HG03342 (cell line): ENCODE data around the gene MCM5.
"Not testable (repeated sequence)": the region's sequence is repeated elsewhere in the genome, so short reads cannot be mapped to it uniquely, and the experiment has no call there.

Source experiments
- ATAC-seq: cut with Tn5 transposase; IDR thresholded peaks from one replicate; pipeline ENCODE4 v1.9.1; 2021; ENCODE audit warnings: mild to moderate bottlenecking, moderate library complexity; ENCODE audit not compliant: unreplicated experiment

The MCM5 gene

DNA sequence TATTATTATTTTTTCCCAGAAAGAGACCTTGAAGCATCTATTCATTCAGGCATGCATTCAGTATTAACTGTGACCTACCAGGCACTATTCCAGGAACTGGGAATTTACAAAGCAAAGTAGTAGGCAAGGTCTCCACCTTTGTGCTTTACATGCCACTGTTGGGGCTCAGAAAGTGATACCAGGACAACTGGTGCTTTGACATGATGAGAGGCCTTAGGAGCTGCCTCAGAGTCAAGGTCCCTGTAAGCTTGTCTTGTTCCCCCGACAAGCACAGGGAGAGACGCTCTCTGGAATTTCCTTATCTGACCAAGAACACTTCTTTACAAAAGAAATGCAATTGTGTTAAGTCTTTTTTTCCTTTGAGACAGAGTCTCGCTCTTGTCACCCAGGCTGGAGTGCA, 21.3 kb upstream of the MCM5 start:
- ATAC-seq = no peak

DNA sequence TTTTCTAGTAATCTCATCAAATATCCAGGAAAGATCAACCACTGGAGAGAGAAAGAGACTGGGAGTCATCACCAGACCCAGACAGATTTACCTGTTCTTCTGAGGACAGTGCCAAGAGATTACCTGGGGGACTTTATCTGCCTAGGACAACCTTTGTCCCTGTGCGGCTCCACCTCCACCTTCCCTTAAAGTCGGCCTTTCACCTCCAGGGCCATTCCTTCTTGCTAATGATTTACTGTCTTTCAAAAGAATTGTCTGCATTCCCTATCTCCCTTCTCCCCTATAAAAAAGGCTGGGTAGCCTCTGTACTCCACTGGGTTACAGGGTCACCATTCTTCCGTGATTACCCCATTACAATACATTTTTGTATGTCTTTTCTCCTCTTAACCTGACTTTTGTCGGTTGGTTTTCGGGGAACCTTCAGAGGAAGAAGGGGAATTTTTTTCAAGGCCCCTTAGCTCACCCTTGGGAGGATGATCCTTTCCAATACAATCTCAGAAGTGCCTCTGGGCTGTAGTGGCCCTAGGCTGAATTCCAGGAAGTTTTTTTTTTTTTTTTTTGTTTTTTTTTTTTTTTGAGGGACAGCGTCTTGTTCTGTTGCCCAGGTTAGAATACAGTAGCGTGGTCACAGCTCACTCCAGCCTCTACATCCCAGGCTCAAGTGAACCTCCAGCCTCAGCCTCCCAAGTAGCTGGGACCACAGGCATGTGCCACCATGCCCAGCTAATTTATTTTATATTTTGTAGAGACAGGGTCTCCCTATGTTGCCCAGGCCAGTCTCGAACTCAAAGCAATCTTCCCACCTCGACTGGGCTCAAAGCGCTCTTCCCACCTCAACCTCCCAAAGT, 20.6 kb upstream of the MCM5 start:
- ATAC-seq = no peak

- ATAC-seq = no peak
Observed at GRCh38 chr22:35380013-35380412, 19.9 kb upstream of the MCM5 start.

- ATAC-seq = peak; percentile 50
Observed at GRCh38 chr22:35380537-35381423, 19.2 kb upstream of the MCM5 start, which contains the start of gene HMOX1. HMOX1 (plus strand) TSS chr22:35381096; CDS start chr22:35381174, 78 bp downstream.

GRCh38 chr22:35381424-35382009, 18.4 kb upstream of the MCM5 start:
- no peak for ATAC-seq

- ATAC-seq = no peak
Observed at GRCh38 chr22:35383679-35384071, 16.3 kb upstream of the MCM5 start.

DNA sequence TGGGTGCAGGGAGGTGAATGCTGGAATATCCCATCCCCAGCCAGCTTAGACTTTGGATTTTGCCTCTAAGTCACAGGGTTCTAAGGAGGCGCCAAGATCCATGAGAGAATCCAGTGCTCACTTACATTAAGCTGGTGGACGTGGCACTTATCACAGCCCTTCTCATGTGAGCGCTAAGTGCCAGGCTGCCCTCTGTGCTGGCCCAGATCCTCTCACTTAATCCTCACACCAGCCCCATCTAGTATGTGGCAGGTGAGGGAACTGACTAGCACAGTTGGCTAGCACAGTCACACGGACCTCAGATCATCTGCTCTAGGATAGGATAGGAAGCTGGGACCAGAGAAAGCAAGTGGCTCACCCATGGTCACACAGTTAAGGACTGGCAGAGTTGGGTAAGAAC, 15.4 kb upstream of the MCM5 start:
- ATAC-seq = no peak

DNA sequence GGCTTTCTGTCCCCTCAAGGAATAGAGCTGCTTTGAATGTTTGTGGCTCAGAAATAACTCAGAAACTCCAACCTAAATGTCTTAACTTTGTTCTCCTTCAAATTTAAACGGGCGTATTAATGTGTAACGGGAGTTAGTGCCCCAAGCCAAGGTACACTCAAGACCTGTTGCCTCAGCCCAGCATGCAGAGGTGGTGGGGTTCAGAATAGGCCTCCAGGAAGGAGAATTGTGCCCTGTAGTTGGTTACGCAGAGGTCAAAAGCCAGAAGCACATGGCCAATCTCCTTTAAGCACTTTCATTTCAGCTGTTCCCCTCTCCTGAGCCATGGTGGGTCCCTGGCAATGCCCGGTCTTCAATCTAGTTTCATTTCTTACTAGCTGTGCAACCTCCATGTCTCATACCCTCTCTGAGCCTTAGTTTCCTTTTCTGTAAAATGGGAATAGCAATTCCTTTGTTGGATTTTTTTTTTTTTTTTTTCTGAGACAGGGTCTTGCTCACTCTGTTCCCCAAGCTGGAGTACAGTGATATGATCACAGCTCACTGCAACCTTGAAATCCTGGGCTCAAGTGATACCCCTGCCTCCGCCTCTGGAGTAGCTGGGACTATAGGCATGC, 14.9 kb upstream of the MCM5 start:
- no peak for ATAC-seq

- ATAC-seq = no peak
Observed at GRCh38 chr22:35386670-35387288, 13.2 kb upstream of the MCM5 start.

DNA sequence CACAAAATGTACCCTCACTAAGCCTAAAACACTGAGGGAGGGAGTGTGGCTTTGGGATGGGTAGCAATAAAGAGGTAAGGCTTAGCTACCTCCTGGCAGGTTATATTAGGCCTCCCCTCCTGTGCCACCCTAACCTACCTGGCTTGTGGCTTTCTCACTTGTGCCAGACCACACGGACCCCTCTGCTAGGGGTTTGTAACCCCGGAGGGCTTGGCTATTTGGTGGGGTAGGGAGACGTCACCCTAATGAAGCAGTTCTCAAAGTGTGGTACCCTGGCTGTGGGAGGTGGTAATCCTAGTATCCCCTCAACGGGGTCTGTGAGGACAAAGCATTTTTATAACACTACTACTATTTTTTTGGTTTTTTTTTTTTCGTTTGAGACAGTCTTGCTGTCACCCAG, 9.0 kb upstream of the MCM5 start:
- ATAC-seq = no peak

GRCh38 chr22:35392357-35392756, 7.6 kb upstream of the MCM5 start:
- ATAC-seq = no peak

- no peak for ATAC-seq
Observed at GRCh38 chr22:35393116-35394010, 6.6 kb upstream of the MCM5 start.

DNA sequence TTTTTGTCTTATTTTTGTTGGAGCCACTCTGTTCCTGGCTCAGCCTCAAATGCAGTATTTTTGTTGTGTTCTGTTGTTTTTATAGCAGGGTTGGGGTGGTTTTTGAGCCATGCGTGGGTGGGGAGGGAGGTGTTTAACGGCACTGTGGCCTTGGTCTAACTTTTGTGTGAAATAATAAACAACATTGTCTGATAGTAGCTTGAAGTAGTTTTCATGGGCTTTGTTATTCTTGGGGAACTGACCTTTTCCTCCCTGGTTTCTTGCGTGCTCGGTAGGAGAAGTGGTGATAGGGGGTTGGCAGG, 6.0 kb upstream of the MCM5 start:
- ATAC-seq = no peak

GRCh38 chr22:35394810-35395563, 5.0 kb upstream of the MCM5 start:
- no peak for ATAC-seq

DNA sequence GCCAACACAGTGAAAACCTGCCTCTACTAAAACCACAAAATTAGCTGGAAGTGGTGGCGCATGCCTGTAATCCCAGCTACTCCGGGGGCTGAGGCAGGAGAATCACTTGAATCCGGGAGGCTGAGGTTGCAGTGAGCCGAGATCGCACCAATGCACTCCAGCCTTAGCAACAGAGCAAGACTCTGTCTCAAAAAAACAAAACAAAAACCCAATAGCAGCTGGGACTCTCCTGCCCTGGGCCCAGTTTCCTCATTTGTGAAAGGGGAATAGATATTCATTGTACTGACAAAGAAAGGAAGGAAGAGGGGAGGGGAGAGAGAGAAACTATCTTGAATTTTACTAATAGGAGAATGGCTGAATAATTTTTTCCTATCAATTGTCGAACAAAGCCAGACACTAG, 3.3 kb upstream of the MCM5 start:
- ATAC-seq = not testable (repeated sequence)

DNA sequence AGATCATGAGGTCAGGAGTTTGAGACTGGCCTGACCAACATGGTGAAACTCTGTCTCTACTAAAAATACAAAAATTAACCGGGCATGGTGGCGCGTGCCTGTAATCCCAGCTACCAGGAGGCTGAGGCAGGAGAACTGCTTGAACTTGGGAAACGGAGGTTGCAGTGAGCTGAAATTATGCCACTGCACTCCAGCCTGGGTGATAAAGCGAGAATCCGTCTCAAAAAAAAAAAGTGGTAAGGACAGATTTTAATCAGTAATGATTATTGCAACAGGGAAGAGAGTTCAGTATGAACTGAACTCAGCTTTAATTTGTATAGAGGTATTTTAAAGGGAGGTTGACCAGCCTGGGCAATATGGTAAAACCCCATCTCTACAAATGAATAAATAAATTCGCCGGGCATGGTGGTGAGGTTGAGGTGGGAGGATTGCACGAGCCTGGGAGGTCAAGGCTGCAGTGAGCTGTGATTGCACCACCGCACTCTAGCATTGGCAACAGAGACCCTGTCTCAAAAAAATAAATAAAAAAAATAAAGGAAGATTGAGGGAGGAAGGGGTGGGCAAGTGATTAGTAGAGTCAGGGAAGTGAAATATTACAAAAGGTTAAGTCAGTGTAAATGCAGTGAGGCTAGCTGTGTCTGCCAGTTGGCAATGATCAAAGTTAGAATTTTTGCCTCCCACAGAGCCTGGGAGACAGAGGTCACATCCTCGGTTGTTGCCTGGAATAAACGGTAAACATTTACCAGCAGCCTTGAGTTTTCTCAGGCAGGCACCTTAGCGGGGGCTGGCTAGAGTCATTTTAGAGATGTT, 2.6 kb upstream of the MCM5 start:
- no peak for ATAC-seq

- no peak for ATAC-seq
Observed at GRCh38 chr22:35398591-35398973, 1.4 kb upstream of the MCM5 start.

DNA sequence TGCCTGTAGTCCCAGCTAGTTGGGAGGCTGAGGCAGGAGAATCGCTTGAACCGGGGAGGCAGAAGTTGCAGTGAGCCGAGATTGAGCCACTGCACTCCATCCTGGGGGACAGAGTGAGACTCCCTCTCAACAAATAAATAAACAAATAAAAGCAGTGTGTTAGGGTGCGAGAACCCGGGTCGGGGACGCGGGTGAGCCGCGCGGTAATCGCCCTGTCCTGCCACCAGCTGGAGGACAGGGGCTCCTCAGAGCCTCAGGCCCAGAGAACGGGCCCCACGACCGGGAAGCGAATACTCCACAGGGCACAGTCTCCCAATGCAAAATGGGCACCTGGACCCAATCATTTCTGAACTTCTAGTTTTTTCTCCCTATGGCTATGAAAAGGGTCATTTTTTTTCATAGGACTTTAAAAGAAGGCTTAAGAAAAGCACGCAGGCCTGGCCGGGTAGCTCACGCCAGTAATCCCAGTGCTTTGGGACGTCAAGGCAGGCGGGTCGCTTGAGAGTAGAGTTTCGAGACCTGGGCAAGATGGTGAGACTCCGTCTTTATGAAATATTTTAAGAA, 744 bp upstream of the MCM5 start:
- ATAC-seq = no peak
